Measurements from ENCODE around the gene CLSTN2.

Gene CLSTN2

GRCh38 chr3:140290105-140290504 lies 355.1 kb downstream of the CLSTN2 start:
- H3K36me3 ChIP-seq (ENCODE audit: control insufficient read depth, insufficient read depth, low read length): no peaks in the 10 kb centered on the region
- peaks cover 3% of the 10 kb centered on the region; the same call in 1 of the 2 replicates for H3K4me1 ChIP-seq (ENCODE audit: control insufficient read depth, insufficient read depth, low read length)
- H3K27ac ChIP-seq (ENCODE audit: low read length): no peak overlapping the region
- H3K9me3 ChIP-seq (ENCODE audit: control insufficient read depth, insufficient read depth, low read length): no peaks in the 10 kb centered on the region
- DNase-seq (ENCODE audit: low read depth, low spot score): no peak
- no CpG with 5 or more reads among the region's 2 CpGs for WGBS (ENCODE audit: insufficient coverage, insufficient read length)
- H3K4me3 ChIP-seq (ENCODE audit: low read length): no peak overlapping the region
- H3K27me3 ChIP-seq (ENCODE audit: control insufficient read depth, insufficient read depth, low read length): no peaks in the 10 kb centered on the region

- no CpG with 5 or more reads among the region's 2 CpGs for WGBS (ENCODE audit: insufficient coverage, insufficient read length)
- Histone ChIP-seq H3K27ac (ENCODE audit: low read length) (no peak overlapping the region), H3K4me3 (ENCODE audit: low read length) (no peak overlapping the region)
These were observed 357.2 kb downstream of the CLSTN2 start for GRCh38 chr3:140292170-140292569.

GRCh38 chr3:140292684-140293083 lies 357.7 kb downstream of the CLSTN2 start:
- Histone ChIP-seq H3K27ac (ENCODE audit: low read length) (no peak overlapping the region), H3K4me1 (ENCODE audit: control insufficient read depth, insufficient read depth, low read length) (peaks cover 3% of the 10 kb centered on the region; the same call in 1 of the 2 replicates), H3K27me3 (ENCODE audit: control insufficient read depth, insufficient read depth, low read length) (no peaks in the 10 kb centered on the region), H3K9me3 (ENCODE audit: control insufficient read depth, insufficient read depth, low read length) (no peaks in the 10 kb centered on the region), H3K4me3 (ENCODE audit: low read length) (no peak overlapping the region), H3K36me3 (ENCODE audit: control insufficient read depth, insufficient read depth, low read length) (no peaks in the 10 kb centered on the region)
- WGBS (ENCODE audit: insufficient coverage, insufficient read length): no CpG with 5 or more reads among the region's 4 CpGs
- DNase-seq (ENCODE audit: low read depth, low spot score): no peak

More at GRCh38 chr3:140292170-140292569, 357.2 kb downstream of the CLSTN2 start:
- peaks cover 3% of the 10 kb centered on the region; the same call in 1 of the 2 replicates for H3K4me1 ChIP-seq (ENCODE audit: control insufficient read depth, insufficient read depth, low read length)
- no peaks in the 10 kb centered on the region for H3K36me3 ChIP-seq (ENCODE audit: control insufficient read depth, insufficient read depth, low read length)
- DNase-seq (ENCODE audit: low read depth, low spot score): no peak
- no peaks in the 10 kb centered on the region for H3K27me3 ChIP-seq (ENCODE audit: control insufficient read depth, insufficient read depth, low read length)
- H3K9me3 ChIP-seq (ENCODE audit: control insufficient read depth, insufficient read depth, low read length): no peaks in the 10 kb centered on the region

GRCh38 chr3:140294058-140294457 lies 359.1 kb downstream of the CLSTN2 start:
- Histone ChIP-seq H3K27ac (ENCODE audit: low read length) (no peak overlapping the region), H3K4me3 (ENCODE audit: low read length) (no peak overlapping the region), H3K36me3 (ENCODE audit: control insufficient read depth, insufficient read depth, low read length) (no peaks in the 10 kb centered on the region), H3K27me3 (ENCODE audit: control insufficient read depth, insufficient read depth, low read length) (no peaks in the 10 kb centered on the region), H3K4me1 (ENCODE audit: control insufficient read depth, insufficient read depth, low read length) (peaks cover 6% of the 10 kb centered on the region; the same call in 1 of the 2 replicates), H3K9me3 (ENCODE audit: control insufficient read depth, insufficient read depth, low read length) (no peaks in the 10 kb centered on the region)
- DNase-seq (ENCODE audit: low read depth, low spot score): no peak
- no CpG with 5 or more reads among the region's 2 CpGs for WGBS (ENCODE audit: insufficient coverage, insufficient read length)

GRCh38 chr3:140296796-140297352 lies 361.9 kb downstream of the CLSTN2 start:
- Histone ChIP-seq H3K36me3 (ENCODE audit: control insufficient read depth, insufficient read depth, low read length) (no peaks in the 10 kb centered on the region), H3K27me3 (ENCODE audit: control insufficient read depth, insufficient read depth, low read length) (no peaks in the 10 kb centered on the region), H3K4me3 (ENCODE audit: low read length) (no peak overlapping the region), H3K4me1 (ENCODE audit: control insufficient read depth, insufficient read depth, low read length) (peaks cover 6% of the 10 kb centered on the region; the same call in 1 of the 2 replicates), H3K9me3 (ENCODE audit: control insufficient read depth, insufficient read depth, low read length) (no peaks in the 10 kb centered on the region), H3K27ac (ENCODE audit: low read length) (no peak overlapping the region)
- no CpG with 5 or more reads among the region's 3 CpGs for WGBS (ENCODE audit: insufficient coverage, insufficient read length)
- DNase-seq (ENCODE audit: low read depth, low spot score): no peak

GRCh38 chr3:140298043-140298442 lies 363.1 kb downstream of the CLSTN2 start:
- no peak for DNase-seq (ENCODE audit: low read depth, low spot score)
- no CpG with 5 or more reads among the region's 1 CpG for WGBS (ENCODE audit: insufficient coverage, insufficient read length)
- Histone ChIP-seq H3K27ac (ENCODE audit: low read length) (no peak overlapping the region), H3K9me3 (ENCODE audit: control insufficient read depth, insufficient read depth, low read length) (no peaks in the 10 kb centered on the region), H3K36me3 (ENCODE audit: control insufficient read depth, insufficient read depth, low read length) (no peaks in the 10 kb centered on the region), H3K4me1 (ENCODE audit: control insufficient read depth, insufficient read depth, low read length) (peaks cover 6% of the 10 kb centered on the region; the same call in 1 of the 2 replicates), H3K4me3 (ENCODE audit: low read length) (no peak overlapping the region), H3K27me3 (ENCODE audit: control insufficient read depth, insufficient read depth, low read length) (no peaks in the 10 kb centered on the region)

GRCh38 chr3:140298569-140299070 lies 363.6 kb downstream of the CLSTN2 start:
- H3K9me3 ChIP-seq (ENCODE audit: control insufficient read depth, insufficient read depth, low read length): no peaks in the 10 kb centered on the region
- peak overlapping the region; percentile 56 for H3K27ac ChIP-seq (ENCODE audit: low read length)
- WGBS (ENCODE audit: insufficient coverage, insufficient read length): no CpG with 5 or more reads among the region's 2 CpGs
- no peaks in the 10 kb centered on the region for H3K27me3 ChIP-seq (ENCODE audit: control insufficient read depth, insufficient read depth, low read length)
- peaks cover 6% of the 10 kb centered on the region; the same call in 1 of the 2 replicates for H3K4me1 ChIP-seq (ENCODE audit: control insufficient read depth, insufficient read depth, low read length)
- H3K4me3 ChIP-seq (ENCODE audit: low read length): no peak overlapping the region
- no peaks in the 10 kb centered on the region for H3K36me3 ChIP-seq (ENCODE audit: control insufficient read depth, insufficient read depth, low read length)
- peak; percentile 52 for DNase-seq (ENCODE audit: low read depth, low spot score)

- DNase-seq (ENCODE audit: low read depth, low spot score): no peak
- WGBS (ENCODE audit: insufficient coverage, insufficient read length): no CpG with 5 or more reads among the region's 2 CpGs
- Histone ChIP-seq H3K9me3 (ENCODE audit: control insufficient read depth, insufficient read depth, low read length) (no peaks in the 10 kb centered on the region), H3K27me3 (ENCODE audit: control insufficient read depth, insufficient read depth, low read length) (no peaks in the 10 kb centered on the region), H3K27ac (ENCODE audit: low read length) (no peak overlapping the region), H3K36me3 (ENCODE audit: control insufficient read depth, insufficient read depth, low read length) (no peaks in the 10 kb centered on the region), H3K4me3 (ENCODE audit: low read length) (no peak overlapping the region), H3K4me1 (ENCODE audit: control insufficient read depth, insufficient read depth, low read length) (no peaks in the 10 kb centered on the region)
These were observed 368.9 kb downstream of the CLSTN2 start for GRCh38 chr3:140303875-140304274.

- Histone ChIP-seq H3K36me3 (ENCODE audit: control insufficient read depth, insufficient read depth, low read length) (no peaks in the 10 kb centered on the region), H3K27ac (ENCODE audit: low read length) (no peak overlapping the region), H3K4me3 (ENCODE audit: low read length) (no peak overlapping the region), H3K9me3 (ENCODE audit: control insufficient read depth, insufficient read depth, low read length) (no peaks in the 10 kb centered on the region), H3K27me3 (ENCODE audit: control insufficient read depth, insufficient read depth, low read length) (no peaks in the 10 kb centered on the region), H3K4me1 (ENCODE audit: control insufficient read depth, insufficient read depth, low read length) (no peaks in the 10 kb centered on the region)
- DNase-seq (ENCODE audit: low read depth, low spot score): no peak
- no CpG with 5 or more reads among the region's 2 CpGs for WGBS (ENCODE audit: insufficient coverage, insufficient read length)
These were observed 373.6 kb downstream of the CLSTN2 start for GRCh38 chr3:140308535-140308934.

GRCh38 chr3:140311428-140311827 lies 376.4 kb downstream of the CLSTN2 start:
- Histone ChIP-seq H3K9me3 (ENCODE audit: control insufficient read depth, insufficient read depth, low read length) (no peaks in the 10 kb centered on the region), H3K36me3 (ENCODE audit: control insufficient read depth, insufficient read depth, low read length) (no peaks in the 10 kb centered on the region), H3K4me3 (ENCODE audit: low read length) (no peak overlapping the region), H3K4me1 (ENCODE audit: control insufficient read depth, insufficient read depth, low read length) (no peaks in the 10 kb centered on the region), H3K27me3 (ENCODE audit: control insufficient read depth, insufficient read depth, low read length) (no peaks in the 10 kb centered on the region), H3K27ac (ENCODE audit: low read length) (no peak overlapping the region)
- WGBS (ENCODE audit: insufficient coverage, insufficient read length): no CpG with 5 or more reads among the region's 5 CpGs
- DNase-seq (ENCODE audit: low read depth, low spot score): no peak

- Histone ChIP-seq H3K4me3 (ENCODE audit: low read length) (no peak overlapping the region), H3K9me3 (ENCODE audit: control insufficient read depth, insufficient read depth, low read length) (no peaks in the 10 kb centered on the region), H3K4me1 (ENCODE audit: control insufficient read depth, insufficient read depth, low read length) (no peaks in the 10 kb centered on the region), H3K36me3 (ENCODE audit: control insufficient read depth, insufficient read depth, low read length) (no peaks in the 10 kb centered on the region), H3K27me3 (ENCODE audit: control insufficient read depth, insufficient read depth, low read length) (no peaks in the 10 kb centered on the region), H3K27ac (ENCODE audit: low read length) (no peak overlapping the region)
- DNase-seq (ENCODE audit: low read depth, low spot score): no peak
These were observed 381.0 kb downstream of the CLSTN2 start for GRCh38 chr3:140315955-140316354.

All from iPS DF 6.9 (cell line).